ENCODE measurements around the gene TIE1.

Gene TIE1

DNA sequence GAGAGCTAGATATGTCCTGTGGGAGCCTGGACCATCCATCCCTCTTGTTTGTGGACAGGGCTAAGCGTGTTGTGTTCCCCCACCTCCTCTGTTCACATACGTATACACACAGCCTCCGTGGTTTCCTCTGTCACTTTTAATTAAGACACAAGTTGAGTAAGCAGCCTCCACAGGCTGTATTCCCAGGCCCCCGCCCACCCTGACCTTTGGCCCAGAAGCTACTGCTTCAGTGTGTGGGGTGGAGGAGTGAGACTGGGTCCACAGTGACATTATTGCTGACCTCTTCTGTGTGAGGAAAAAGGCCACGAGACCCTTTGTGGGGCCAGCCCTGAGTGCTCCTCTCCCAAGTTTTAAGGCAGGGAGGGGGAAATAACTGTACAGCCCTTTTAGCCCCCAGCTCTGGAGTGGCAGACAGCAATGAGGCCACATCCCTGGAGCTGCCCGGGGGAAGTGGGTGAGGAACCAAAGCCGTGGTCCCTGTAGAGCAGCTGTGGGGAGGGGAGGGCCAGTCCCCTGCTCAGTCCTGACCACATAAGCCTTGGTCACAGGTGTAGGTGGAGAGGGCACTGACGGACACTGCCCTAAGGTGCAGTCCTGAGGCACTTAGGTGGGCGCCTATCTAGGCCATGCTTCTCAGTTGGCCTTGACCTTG lies 62.6 kb downstream of the TIE1 start:
- in situ Hi-C loops (cut with HindIII; ENCODE audit: low sequenced_read_pairs): no loop called here
- no peak for DNase-seq (ENCODE audit: low read depth, low spot score)
- H3K4me3 ChIP-seq (ENCODE audit: low read depth, low read length): no peak overlapping the region
- TF ChIP-seq, protein P1, sequence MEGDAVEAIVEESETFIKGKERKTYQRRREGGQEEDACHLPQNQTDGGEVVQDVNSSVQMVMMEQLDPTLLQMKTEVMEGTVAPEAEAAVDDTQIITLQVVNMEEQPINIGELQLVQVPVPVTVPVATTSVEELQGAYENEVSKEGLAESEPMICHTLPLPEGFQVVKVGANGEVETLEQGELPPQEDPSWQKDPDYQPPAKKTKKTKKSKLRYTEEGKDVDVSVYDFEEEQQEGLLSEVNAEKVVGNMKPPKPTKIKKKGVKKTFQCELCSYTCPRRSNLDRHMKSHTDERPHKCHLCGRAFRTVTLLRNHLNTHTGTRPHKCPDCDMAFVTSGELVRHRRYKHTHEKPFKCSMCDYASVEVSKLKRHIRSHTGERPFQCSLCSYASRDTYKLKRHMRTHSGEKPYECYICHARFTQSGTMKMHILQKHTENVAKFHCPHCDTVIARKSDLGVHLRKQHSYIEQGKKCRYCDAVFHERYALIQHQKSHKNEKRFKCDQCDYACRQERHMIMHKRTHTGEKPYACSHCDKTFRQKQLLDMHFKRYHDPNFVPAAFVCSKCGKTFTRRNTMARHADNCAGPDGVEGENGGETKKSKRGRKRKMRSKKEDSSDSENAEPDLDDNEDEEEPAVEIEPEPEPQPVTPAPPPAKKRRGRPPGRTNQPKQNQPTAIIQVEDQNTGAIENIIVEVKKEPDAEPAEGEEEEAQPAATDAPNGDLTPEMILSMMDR (IDR thresholded peaks at IDR 0.05; ENCODE audit: low read depth, low read length): no peak

GRCh38 chr1:43363935-43364525 lies 63.2 kb downstream of the TIE1 start:
- in situ Hi-C loops (cut with HindIII; ENCODE audit: low sequenced_read_pairs): no loop called here
- TF ChIP-seq, protein P1 (IDR thresholded peaks at IDR 0.05; ENCODE audit: low read depth, low read length): no peak
- no peak for DNase-seq (ENCODE audit: low read depth, low spot score)
- no peak overlapping the region for H3K4me3 ChIP-seq (ENCODE audit: low read depth, low read length)

DNA sequence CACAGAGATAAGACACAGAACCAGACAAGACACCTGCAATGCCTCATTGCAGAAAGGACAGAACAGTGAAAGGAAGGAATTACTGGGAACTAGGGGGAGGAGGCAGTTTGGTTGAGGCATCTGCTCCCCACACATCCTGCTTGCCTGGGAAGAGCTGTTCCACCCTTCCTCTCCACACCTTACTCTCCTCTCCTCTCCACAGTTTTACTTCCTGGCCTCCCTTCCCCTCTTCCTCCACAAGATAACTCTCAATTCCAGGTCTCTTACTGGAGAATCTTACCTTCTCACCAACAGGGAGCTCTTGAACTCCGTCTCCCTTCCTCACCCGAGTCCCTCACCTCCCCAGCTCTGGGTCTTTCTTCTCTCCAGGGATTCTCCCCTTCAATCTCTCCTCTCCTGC lies 64.9 kb downstream of the TIE1 start:
- H3K4me3 ChIP-seq (ENCODE audit: low read depth, low read length): no peak overlapping the region
- in situ Hi-C loops (cut with HindIII; ENCODE audit: low sequenced_read_pairs): no loop called here
- no peak for DNase-seq (ENCODE audit: low read depth, low spot score)
- TF ChIP-seq, protein P1 (IDR thresholded peaks at IDR 0.05; ENCODE audit: low read depth, low read length): no peak

DNA sequence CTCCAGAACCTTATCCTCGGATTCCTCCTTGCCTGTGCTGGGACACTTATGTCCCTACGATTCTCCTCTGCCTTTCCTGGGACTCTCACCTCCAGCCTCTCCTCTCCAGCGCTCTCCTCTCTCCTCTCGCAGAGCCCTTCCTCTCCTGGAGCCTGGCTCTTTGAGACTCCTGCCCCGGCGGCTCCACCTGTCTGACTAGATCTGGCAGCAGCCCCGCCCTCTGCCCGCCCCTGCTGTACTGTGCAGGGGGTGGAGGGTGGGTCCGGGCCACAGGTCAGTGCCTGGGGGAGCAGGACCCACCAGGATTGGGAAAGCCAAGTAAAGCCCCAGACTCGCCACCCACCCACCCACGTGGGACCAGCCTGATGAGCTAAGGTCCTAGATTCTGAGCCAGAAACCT lies 65.4 kb downstream of the TIE1 start:
- in situ Hi-C loops (cut with HindIII; ENCODE audit: low sequenced_read_pairs): no loop called here
- DNase-seq (ENCODE audit: low read depth, low spot score): no peak
- TF ChIP-seq, protein P1 (IDR thresholded peaks at IDR 0.05; ENCODE audit: low read depth, low read length): no peak
- peak overlapping the region; percentile 81 for H3K4me3 ChIP-seq (ENCODE audit: low read depth, low read length)

DNA sequence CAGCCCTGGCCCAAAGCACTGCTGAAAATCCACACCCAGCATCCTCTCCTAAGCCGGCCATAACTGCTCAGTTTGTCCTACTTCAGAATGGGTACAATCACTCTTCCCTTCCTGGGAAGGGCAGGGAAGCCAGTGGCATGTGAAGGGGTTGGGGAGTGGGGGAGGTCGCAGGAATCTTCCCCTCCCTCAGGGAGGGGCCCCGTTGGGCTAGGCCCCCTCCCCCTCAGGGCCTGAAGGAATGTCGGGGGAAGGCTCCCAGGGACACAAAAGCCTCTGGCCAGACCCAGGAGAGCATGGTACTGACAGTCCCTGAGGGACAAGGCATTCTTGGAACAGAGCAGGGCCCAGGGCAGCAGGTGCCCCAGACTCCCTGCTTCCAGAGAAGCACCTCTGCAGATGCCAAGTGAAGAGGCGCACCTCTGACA lies 65.8 kb downstream of the TIE1 start:
- DNase-seq (ENCODE audit: low read depth, low spot score): no peak
- in situ Hi-C loops (cut with HindIII; ENCODE audit: low sequenced_read_pairs): no loop called here
- TF ChIP-seq, protein P1 (IDR thresholded peaks at IDR 0.05; ENCODE audit: low read depth, low read length): no peak
- peak overlapping the region; percentile 81 for H3K4me3 ChIP-seq (ENCODE audit: low read depth, low read length)

- H3K4me3 ChIP-seq (ENCODE audit: low read depth, low read length): peak overlapping the region; percentile 81
- in situ Hi-C loops (cut with HindIII; ENCODE audit: low sequenced_read_pairs): no loop called here
- TF ChIP-seq, protein P1 (IDR thresholded peaks at IDR 0.05; ENCODE audit: low read depth, low read length): no peak
- DNase-seq (ENCODE audit: low read depth, low spot score): no peak
Observed at GRCh38 chr1:43367026-43367903, 66.5 kb downstream of the TIE1 start.

All from astrocyte of the spinal cord (primary cell).